GM21447 (cell line): ENCODE measurements around the gene EFNB2.
A peak's percentile ranks its signal among the peaks of the same experiment; 100 is the strongest.

Experiments used
- ATAC-seq: cut with Tn5 transposase; IDR thresholded peaks from one replicate; pipeline ENCODE4 v1.9.1; 2021; ENCODE audit not compliant: unreplicated experiment

EFNB2 gene, protein sequence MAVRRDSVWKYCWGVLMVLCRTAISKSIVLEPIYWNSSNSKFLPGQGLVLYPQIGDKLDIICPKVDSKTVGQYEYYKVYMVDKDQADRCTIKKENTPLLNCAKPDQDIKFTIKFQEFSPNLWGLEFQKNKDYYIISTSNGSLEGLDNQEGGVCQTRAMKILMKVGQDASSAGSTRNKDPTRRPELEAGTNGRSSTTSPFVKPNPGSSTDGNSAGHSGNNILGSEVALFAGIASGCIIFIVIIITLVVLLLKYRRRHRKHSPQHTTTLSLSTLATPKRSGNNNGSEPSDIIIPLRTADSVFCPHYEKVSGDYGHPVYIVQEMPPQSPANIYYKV

DNA sequence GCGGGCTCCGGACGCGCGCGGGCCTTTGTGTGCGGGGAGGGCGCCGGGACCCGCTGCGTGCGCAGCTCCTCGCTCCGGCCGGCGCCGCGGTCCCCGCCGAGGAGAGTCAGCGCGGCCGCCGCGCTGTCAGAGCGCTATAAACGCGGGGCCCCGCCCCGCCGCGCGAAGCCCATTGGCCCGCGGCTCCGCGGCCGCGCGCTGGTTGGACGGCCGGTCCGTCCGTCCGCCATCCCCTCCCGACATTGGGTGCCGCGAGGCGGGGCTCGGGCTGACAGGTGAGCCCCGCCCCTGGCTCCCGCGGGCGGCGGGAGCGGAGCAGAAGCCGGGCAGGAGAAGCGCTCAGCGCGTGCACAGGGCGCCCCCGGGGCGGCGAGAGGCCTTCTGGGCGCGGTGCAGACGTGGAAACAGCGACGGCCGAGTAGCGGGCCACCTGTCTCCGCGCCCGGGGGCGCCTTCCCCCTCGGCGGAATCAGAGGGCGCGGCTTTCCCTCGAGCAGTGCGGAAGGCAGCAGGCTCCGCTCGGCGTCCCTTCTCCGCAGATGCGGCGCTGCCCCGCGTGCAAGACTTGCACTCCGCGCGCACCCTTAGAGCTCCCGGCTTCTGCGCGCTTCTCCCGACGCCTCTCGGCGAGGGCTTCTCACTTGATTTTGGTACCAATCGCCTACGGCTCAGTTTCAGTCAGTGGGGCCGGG, at the start of gene EFNB2:
TSS of gene EFNB2 (minus strand) at position 111 of the 692 bp plus-strand sequence. CDS start 698 bp downstream, outside the sequence.
- ATAC-seq, result peak; percentile 89

DNA sequence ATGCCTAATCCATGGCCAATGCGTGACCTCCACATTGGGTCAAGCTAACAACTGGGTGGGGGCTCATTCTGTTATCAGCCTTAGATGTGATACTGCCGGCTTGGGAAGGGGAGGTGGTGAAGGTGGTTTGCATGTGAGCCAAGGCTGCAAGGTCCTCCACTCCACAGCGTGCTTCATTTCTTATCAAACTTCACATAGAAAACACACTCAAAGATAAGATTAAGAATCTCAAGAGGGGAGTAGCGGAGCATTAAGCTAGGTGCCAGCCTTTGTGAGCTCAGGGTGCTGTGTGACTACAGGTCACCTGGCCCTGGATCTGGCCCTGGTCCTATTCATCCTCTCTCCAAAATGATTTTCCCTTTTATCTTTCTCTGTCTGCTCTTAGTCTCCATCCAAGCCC, 45.8 kb upstream of the EFNB2 start:
- no peak for ATAC-seq

DNA sequence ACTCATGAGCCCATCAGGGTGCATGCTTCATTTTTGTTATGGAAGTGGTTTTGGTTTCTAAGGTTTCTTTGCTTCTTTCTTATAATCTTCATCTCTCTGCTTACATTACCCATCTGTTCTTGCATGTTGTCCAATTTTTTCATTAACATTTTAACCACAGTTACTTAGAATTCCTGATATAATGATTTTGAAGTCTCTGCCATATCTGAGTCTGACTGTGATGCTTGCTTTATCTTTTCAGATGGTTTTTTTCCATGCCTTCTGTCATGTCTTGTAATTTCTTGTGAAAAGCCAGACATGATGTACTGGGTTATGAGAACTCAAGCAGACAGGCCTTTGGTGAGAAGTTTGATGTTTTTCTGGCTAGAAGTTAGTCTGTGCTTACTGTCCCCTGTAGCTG, 40.4 kb upstream of the EFNB2 start:
- no peak for ATAC-seq

GRCh38 chr13:106573868-106574267, 38.4 kb upstream of the EFNB2 start:
- no peak for ATAC-seq

DNA sequence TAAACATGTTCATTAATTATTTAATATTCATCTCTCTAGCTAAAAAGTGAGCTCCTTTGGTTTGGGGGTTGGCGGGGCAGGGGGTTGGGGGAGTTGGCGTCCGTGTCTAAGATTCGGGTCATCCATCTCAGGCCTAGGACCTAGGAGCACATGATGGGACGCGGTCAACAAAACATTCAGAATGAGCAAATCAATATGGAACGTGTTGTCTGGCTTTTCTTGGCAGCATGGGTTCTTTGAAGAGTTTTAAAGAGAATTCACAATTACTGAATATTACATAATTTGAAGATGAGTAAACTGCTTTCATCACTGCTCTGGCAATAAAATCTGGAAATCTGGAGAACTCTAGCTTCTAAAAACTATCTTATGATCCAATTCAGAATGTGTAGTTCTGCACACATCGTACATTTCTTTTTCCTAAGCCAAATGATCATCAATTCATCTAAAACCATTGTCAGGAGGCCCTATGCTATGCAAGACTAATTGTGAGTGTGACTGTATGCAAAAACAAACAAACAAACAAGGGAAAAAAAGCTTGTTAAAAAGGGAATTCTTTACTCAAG, 37.9 kb upstream of the EFNB2 start:
- no peak for ATAC-seq

- ATAC-seq, result peak; percentile 20
Observed at GRCh38 chr13:106570299-106570852, 34.9 kb upstream of the EFNB2 start.

GRCh38 chr13:106569233-106570095, 34.0 kb upstream of the EFNB2 start:
- ATAC-seq, result no peak

DNA sequence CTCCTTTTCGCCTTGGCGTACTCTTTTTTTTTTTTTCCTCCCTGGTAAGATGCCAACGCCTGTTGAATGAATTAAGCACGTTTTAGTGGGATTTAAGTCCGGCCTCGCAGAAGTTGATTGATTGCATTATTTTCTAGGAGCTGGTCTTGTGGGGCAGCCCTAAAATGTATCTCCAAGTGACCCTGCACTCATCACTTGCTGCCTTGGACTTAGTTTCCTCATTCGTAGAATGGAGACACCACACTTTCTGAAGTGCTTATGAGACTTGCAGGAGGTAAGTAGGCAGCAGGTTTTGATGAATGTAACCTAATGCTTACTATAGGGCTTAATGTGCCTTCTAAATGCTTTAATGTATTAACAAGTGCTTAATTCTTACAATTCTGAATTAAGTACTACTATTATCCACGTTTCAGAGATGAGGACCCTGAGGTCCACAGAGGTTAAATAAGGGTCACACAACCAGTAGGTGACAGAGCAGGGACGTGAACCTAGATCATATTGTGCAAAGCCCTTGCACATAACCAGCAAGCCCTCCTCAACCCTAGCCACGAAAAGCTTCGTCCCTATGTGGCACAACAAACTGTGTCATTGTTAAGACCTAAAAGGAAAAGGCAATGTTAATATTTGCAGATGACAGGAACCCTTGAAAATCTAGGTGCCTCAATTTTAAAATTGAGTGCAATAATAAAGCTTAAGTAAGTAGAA, 33.0 kb upstream of the EFNB2 start:
- peak; percentile 28 for ATAC-seq

- ATAC-seq, result peak; percentile 57
Observed at GRCh38 chr13:106567474-106568298, 32.2 kb upstream of the EFNB2 start, which contains the start of gene ARGLU1. TSS of gene ARGLU1 (minus strand) at chr13:106568137. CDS start at chr13:106567919, 218 bp downstream.

DNA sequence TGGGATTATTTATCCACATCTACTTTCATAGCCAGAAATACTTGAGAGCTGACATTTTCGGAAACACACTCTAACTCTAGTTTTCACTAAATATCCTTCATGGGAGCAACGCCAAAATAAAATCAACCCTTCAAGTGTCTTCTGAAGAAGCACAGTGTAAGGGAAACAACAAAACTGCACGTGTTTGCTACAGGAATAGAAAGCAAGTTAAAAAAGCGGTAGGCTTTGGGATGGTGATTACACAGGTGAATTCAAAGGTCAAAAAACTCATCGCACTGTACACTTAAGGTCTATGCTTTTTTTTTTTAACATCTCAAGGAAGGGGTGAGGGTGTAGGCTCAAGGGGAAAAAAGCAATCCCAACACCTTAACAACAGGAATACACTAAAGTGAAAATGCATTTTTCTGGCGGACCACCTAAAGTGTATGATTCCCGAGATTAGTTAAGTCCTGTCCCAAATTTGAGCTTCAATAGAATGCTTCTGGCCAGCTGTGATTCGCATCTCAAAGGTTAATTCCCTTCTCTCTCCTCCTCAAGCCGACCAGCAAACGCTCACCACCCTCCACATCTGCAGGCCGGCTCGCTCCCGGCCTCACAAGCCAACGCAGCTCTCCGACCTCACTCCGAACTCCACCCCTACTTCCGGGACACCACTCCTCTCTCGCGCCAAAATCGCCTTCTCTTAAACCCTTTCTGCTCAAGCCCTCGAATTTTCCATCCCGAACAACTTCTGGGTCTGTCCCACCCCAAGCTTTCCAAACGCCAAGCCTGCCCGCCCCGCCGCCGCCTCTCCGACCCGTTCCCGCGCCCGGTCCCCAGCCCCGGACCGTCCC, 31.4 kb upstream of the EFNB2 start:
- ATAC-seq, result peak; percentile 47

- no peak for ATAC-seq
Observed at GRCh38 chr13:106565127-106565775, 29.8 kb upstream of the EFNB2 start.

DNA sequence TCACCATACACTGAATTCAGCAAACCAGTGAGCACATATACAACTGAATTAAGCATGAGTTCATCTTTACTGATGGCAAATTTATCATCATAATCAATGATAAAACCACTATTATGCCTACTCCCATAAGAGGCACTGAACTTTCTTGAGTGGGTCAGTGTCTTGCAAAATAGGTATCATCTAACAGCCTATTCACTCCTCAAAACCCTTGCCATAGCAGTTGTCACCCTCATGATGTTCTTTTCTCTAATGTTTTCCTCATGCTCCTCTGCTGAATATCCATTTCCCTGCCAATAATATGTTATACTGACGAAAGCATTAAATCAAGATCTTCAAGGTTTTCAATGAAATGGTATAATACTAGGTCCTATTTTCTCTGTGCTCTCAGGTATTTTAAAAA, 26.8 kb upstream of the EFNB2 start:
- no peak for ATAC-seq

DNA sequence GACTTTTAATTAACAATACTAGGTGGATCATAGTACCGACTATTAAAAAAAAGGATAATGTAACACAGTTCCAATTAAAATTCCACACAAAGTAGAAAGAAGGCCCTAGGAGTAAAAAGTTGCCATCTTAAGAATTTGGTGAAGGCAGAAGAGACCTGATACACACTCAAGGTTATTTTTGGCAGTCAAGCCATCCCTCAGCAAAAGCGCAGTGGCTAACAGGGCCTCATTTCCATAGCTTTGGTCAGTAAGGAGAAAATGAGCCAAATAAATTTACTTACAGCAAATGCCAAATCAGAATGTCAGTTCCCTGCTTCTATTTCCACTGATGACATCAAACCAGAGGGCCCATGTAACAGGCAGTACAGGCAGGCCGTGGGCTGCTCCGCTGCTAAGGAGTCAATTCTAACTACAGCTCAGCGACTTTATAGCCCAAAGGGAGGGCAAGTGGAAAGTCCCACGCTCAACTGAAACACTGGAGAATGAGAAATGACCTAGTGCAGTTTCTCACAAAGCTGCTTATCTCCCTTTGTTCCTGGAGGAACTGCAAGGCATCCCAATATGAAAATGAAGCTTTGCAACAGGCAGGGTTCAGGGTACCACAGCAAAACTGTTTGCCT, 26.2 kb upstream of the EFNB2 start:
- peak; percentile 68 for ATAC-seq

- no peak for ATAC-seq
Observed at GRCh38 chr13:106560821-106561220, 25.4 kb upstream of the EFNB2 start.

GRCh38 chr13:106558527-106558926, 23.1 kb upstream of the EFNB2 start:
- no peak for ATAC-seq

- no peak for ATAC-seq
Observed at GRCh38 chr13:106555631-106556328, 20.3 kb upstream of the EFNB2 start.

GRCh38 chr13:106551751-106552150, 16.3 kb upstream of the EFNB2 start:
- no peak for ATAC-seq
